ENCODE results near the gene ZGRF1. TPM values are rescaled to one million over a fixed set of nuclear protein-coding genes. Genes with fewer than 3 reads are reported as not detected.
A peak's percentile ranks its signal among the peaks of the same experiment; 100 is the strongest.

The ZGRF1 gene
- polyA plus RNA-seq, 1 donor from 2014 or later = 18.0 TPM

- Histone ChIP-seq H3K27ac (ENCODE audit: low read length) (no peak overlapping the region), H4K20me1 (ENCODE audit: insufficient read depth) (no peaks in the 10 kb centered on the region), H3K27me3 (ENCODE audit: insufficient read depth, low read depth, low read length) (peaks cover 100% of the 10 kb centered on the region), H3K9ac (ENCODE audit: low read length) (no peak overlapping the region), H3K79me2 (replicated peaks; ENCODE audit: insufficient read depth, low read length) (no peaks in the 10 kb centered on the region), H3K4me2 (ENCODE audit: low read length) (no peak overlapping the region), H3K4me3 (ENCODE audit: low read length) (no peak overlapping the region), H3K36me3 (ENCODE audit: insufficient read depth, low read length) (no peaks in the 10 kb centered on the region), H3K9me3 (ENCODE audit: low read length) (peaks cover 7% of the 10 kb centered on the region), H3F3A (ENCODE audit: insufficient read depth, low read length, poor library complexity, severe bottlenecking) (no peaks in the 10 kb centered on the region), H2AFZ (ENCODE audit: low read depth, low read length) (no peak overlapping the region), H3K9me2 (ENCODE audit: insufficient read depth, low read length) (no peaks in the 10 kb centered on the region)
- TF ChIP-seq MXI1 (conservative IDR thresholded peaks at IDR 0.05; ENCODE audit: poor library complexity, severe bottlenecking) (no peak), REST (IDR thresholded peaks at IDR 0.05; ENCODE audit: borderline replicate concordance) (no peak), SMC3 (conservative IDR thresholded peaks at IDR 0.05; ENCODE audit: poor library complexity) (no peak), POLR2AphosphoS5 (IDR thresholded peaks at IDR 0.05) (peak; percentile 24), CTCF (IDR thresholded peaks at IDR 0.05; ENCODE audit: poor library complexity, severe bottlenecking) (peak; percentile 9), RAD21 (conservative IDR thresholded peaks at IDR 0.05) (no peak)
These were observed 116.8 kb downstream of the ZGRF1 start for GRCh38 chr4:112519689-112520597.

GRCh38 chr4:112518675-112519074 lies 118.0 kb downstream of the ZGRF1 start:
- no peaks in the 10 kb centered on the region for H3F3A ChIP-seq (ENCODE audit: insufficient read depth, low read length, poor library complexity, severe bottlenecking)
- H3K9ac ChIP-seq (ENCODE audit: low read length) = no peak overlapping the region
- no peak overlapping the region for H3K4me2 ChIP-seq (ENCODE audit: low read length)
- H3K36me3 ChIP-seq (ENCODE audit: insufficient read depth, low read length) = no peaks in the 10 kb centered on the region
- H3K27ac ChIP-seq (ENCODE audit: low read length) = no peak overlapping the region
- no peak overlapping the region for H2AFZ ChIP-seq (ENCODE audit: low read depth, low read length)
- H3K27me3 ChIP-seq (ENCODE audit: insufficient read depth, low read depth, low read length) = peaks cover 100% of the 10 kb centered on the region
- no peaks in the 10 kb centered on the region for H3K79me2 ChIP-seq (replicated peaks; ENCODE audit: insufficient read depth, low read length)
- no peaks in the 10 kb centered on the region for H4K20me1 ChIP-seq (ENCODE audit: insufficient read depth)
- TF ChIP-seq SMC3 (conservative IDR thresholded peaks at IDR 0.05; ENCODE audit: poor library complexity) (no peak), REST (IDR thresholded peaks at IDR 0.05; ENCODE audit: borderline replicate concordance) (no peak), CTCF (IDR thresholded peaks at IDR 0.05; ENCODE audit: poor library complexity, severe bottlenecking) (no peak), MXI1 (conservative IDR thresholded peaks at IDR 0.05; ENCODE audit: poor library complexity, severe bottlenecking) (no peak), EZH2 (IDR thresholded peaks at IDR 0.05; ENCODE audit: borderline replicate concordance, insufficient read depth, low read length, poor library complexity, severe bottlenecking) (no peak), EP300 (conservative IDR thresholded peaks at IDR 0.05; ENCODE audit: poor library complexity, severe bottlenecking) (no peak), RAD21 (conservative IDR thresholded peaks at IDR 0.05) (no peak), TAF1 (IDR thresholded peaks at IDR 0.05; ENCODE audit: low read depth) (no peak), POLR2AphosphoS5 (IDR thresholded peaks at IDR 0.05) (no peak)
- no peak overlapping the region for H3K4me3 ChIP-seq (ENCODE audit: low read length)
- H3K9me3 ChIP-seq (ENCODE audit: low read length) = peaks cover 7% of the 10 kb centered on the region
- H3K9me2 ChIP-seq (ENCODE audit: insufficient read depth, low read length) = no peaks in the 10 kb centered on the region
